ENCODE measurements around the gene KRTAP5-10. TPM values are rescaled to one million over a fixed set of nuclear protein-coding genes. Genes with fewer than 3 reads are reported as not detected.
"Not testable (repeated sequence)": the region's sequence is repeated elsewhere in the genome, so short reads cannot be mapped to it uniquely, and the experiment has no call there.

The KRTAP5-10 gene
- total RNA-seq, 1 donor = not detected

DNA sequence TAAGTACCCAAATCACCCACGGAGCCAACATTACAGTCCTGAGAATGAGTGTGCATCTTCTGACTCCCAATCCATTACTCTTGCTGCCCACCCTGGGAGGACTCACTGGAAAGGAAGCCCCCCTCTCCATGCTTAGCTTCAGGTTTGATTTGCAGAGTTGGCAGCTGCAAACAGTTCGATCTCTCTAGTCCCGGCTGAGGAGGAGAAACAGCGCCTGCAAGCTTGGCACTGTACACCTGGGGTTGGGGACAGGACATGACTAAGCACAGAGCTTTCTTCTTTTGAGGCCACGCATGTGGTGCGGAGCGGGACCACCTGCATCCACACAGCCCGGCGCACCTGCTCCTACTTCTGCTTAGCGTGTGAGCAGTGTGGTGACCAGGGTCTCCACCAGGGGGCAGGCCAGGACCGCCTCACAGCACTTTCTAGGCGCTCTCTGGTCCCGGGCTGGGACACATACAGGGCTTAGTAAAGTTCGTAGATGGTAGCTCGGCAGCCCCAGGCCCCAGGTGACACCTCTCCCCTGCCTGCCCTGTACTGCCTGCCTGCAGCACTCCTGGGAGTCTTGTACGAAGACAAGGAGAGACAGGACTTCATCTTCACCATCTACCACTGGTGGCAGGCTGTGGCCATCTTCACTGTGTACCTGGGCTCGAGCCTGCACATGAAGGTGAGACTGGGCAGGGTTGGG is 39.6 kb downstream of the KRTAP5-10 start:
- DNase-seq (ENCODE audit: low read depth in 2 of 3, low spot score in 2 of 3) = peak in 2 of 3 donors; percentile 17 to 18

DNA sequence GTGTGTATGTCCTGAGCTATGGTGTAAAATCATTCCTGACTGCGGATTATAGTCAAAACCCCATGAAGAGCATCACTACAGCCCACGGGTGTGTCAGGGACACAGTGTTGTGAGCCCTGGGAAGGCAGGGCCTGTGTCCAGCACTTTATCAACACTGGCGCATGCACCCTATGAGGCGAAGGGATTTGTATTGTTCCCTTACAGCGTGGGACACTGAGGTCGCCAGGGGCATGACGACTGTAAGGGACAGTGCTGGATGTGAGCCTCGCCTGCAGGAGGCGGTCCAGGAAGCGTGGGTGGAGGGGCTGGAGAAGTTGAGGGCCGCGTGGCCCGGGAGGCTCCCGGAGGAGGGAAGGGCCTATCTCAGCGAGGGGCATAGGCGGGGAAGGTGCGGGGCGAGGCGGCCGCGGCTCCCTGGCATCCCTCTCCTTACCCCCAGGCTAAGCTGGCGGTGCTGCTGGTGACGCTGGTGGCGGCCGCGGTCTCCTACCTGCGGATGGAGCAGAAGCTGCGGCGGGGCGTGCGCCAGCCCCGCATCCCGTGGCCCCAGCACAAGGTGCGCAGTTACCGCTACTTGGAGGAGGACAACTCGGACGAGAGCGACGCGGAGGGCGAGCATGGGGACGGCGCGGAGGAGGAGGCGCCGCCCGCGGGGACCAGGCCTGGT is 41.6 kb downstream of the KRTAP5-10 start:
- DNase-seq (ENCODE audit: low read depth in 2 of 3, low spot score in 2 of 3) = not testable (repeated sequence)

DNA sequence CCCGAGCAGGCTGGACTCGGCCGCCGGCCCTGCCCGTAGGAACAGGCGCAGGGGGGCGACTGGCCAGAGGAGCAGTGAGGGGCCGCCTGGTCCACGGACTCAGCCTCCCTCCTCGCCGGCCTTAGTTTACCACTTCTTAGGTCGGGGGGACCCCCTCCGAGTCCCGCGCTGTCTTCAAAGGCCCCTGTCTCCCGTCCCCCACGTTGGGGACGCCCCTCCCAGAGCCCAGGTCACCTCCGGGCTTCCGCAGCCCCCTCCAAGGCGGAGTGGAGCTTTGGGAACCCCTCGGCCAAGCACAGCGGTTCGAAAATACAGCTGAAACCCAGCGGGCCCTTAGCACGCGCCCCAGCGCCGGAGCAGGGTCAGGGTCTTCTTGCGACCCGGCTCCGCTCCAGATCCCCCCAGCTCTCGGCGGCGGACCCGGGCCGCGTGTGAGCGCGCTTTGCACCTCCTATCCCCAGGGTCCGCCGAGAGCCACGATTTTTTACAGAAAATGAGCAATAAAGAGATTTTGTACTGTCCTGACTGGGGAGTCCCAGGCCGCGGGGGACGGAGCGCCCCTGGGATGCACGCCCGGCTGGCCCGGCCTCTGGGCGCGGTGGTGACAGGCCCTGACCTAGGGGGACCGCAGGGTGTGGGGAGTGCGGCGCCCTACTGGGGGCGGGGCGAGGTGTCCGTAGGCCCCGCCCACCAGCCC is 42.3 kb downstream of the KRTAP5-10 start:
- DNase-seq (ENCODE audit: low read depth in 2 of 3, low spot score in 2 of 3) = not testable (repeated sequence)

DNA sequence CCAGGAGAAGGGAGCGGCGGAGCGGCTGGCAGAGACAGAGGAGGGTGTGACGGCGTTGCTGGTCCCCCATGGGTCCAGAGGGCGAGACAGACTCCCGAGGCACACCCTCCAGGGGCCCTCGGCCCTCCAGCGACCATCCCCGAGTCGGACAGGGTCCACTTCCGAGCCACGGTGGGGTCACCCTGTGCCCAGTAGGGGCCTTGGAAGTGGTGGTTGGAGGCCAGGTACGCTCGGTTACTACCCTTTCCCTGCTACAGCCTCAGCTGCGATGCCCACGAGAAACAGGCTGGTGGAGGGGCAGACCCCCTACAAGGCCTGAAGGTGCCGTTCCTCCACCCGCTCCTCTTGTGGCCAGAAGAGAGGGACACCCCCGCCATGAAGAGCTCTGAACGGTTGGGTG is 42.9 kb downstream of the KRTAP5-10 start:
- not testable (repeated sequence) for DNase-seq (ENCODE audit: low read depth in 2 of 3, low spot score in 2 of 3)

DNA sequence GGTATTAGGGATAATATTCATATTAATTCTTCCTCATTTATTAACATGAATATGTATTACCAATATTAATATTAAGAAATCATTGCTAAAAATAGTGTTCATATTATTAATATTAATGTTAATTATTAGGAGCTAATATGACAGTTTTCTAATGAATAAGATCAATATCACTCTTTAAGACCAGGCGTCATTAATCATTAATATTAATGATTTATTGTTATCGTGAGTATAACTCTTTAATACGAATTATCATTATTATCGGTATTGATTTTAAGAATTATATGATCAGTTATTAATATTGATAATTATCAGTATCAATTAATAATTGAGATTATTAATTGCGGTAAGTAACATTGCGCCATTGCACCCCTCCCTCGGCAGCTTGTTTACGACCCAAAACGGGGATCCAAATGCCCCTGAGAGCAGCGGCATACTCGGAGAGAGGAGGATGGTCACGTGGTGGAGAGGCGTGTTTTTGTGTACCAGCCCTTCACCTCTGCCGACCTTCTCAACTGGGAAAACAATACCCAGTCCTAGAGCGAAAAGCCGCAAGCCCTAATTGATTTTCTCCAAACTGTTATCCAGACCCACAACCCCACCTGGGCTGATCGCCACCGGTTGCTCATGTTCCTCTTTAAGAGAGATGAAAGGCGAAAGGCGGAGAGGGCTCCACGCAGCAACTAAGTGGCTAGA is 46.0 kb downstream of the KRTAP5-10 start:
- DNase-seq (ENCODE audit: low read depth in 2 of 3, low spot score in 2 of 3) = not testable (repeated sequence)

DNA sequence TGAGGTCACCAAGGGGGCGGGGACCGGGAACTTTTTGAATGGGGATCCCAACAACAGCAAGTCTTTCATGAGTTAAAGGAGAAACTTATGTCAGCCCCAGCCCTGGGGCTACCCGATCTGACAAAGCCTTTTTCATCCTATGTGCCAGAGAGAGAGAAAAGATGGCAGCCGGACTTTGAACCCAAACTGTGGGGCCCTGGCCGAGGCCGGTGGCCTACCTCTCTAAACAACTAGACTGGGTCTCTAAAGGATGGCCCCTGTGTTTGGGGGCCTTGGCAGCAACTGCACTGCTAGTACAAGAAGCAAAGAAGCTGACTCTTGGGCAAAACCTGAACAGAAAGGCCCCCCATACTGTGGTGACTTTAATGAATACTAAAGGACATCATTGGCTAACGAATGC is 48.6 kb downstream of the KRTAP5-10 start:
- not testable (repeated sequence) for DNase-seq (ENCODE audit: low read depth in 2 of 3, low spot score in 2 of 3)

DNA sequence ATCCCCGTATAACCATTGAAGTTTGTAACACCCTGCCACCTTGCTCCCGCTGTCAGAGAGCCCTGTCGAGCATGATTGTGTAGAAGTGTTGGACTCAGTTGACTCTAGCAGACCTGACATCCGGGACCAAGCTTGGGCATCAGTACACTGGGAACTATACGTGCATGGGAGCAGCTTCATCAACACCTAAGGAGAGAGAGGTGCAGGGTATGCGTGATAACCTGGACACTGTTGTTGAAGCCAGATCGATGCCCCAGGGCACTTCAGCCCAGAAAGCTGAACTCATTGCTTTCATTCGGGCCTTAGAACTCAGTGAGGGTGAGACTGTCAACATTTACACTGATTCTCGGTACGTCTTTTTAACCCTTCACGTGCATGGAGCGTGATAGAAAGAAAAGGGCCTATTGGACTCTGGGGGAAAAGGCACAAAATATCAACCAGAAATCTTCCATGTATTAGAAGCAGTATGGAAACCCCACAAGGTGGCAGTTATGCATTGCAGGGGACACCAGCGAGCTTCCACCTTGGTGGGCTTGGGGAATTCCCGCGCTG is 49.1 kb downstream of the KRTAP5-10 start:
- DNase-seq (ENCODE audit: low read depth in 2 of 3, low spot score in 2 of 3) = not testable (repeated sequence)

DNA sequence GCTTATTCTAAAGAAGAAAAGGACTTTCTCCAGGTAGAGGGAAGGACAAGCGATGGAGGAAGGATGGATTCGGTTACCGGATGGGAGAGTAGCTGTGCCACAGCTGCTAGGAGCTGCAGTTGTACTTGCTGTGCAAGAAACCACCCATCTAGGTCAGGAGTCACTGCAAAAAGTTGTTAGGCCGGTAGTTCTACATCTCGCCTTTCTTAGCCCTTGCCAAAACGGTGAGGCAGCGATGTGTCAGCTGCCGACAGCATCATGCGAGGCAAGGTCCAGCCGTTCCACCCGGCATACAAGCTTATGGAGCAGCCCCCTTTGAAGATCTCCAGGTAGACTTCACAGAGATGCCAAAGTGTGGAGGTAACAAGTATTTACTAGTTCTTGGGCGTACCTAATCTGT is 49.6 kb downstream of the KRTAP5-10 start:
- DNase-seq (ENCODE audit: low read depth in 2 of 3, low spot score in 2 of 3) = not testable (repeated sequence)

Small RNA genes within 50 kb of the gene (small RNA-seq; reads per million reads assigned to genes)
- gene AP000867.1 (not detected), gene KRTAP5-14P (not detected)

Other genes with a start within 250 kb of the KRTAP5-10 start
- gene DHCR7, start 117.2 kb upstream of the KRTAP5-10 start, total RNA-seq = 40.9 TPM
- gene NADSYN1, start 112.4 kb upstream of the KRTAP5-10 start, total RNA-seq = 130 TPM
- gene KRTAP5-7, start 38.3 kb upstream of the KRTAP5-10 start, total RNA-seq = 0.27 TPM
- not detected for gene KRTAP5-8, start 27.5 kb upstream of the KRTAP5-10 start, total RNA-seq
- 0.27 TPM for gene KRTAP5-9, start 17.1 kb upstream of the KRTAP5-10 start, total RNA-seq
- gene KRTAP5-11, start 17.3 kb downstream of the KRTAP5-10 start, total RNA-seq = not detected

Measured in hematopoietic multipotent progenitor cell (in vitro differentiated cells).